Activated naive CD4-positive, alpha-beta T cell treated with anti-CD3 and anti-CD28 coated beads, Interleukin-2, amount 10 ng/mL, durations not matched to agents 7 days and 5 days (primary cell): ENCODE results near the gene DTX3L.

Experiments used
- CTCF ChIA-PET: fragments of 350-600 bp; sonication (Branson Sonifier 250); formaldehyde crosslinking; loops from one replicate; lab custom pipeline; 2021; ENCODE audit warnings: antibody characterized with exemption; lab: Charles Lee
- DNase-seq: peaks from one replicate; pipeline ENCODE4 v3.0.0-alpha.2; 2020
- H3K27ac Mint-ChIP-seq: one replicate; pipeline ENCODE4 v1.8.0; 2021; ENCODE audit warnings: mild to moderate bottlenecking, moderate library complexity, mixed read lengths
- H3K27me3 Mint-ChIP-seq: one replicate; pipeline ENCODE4 v1.8.0; 2021; ENCODE audit warnings: mild to moderate bottlenecking, mixed read lengths
- H3K36me3 Mint-ChIP-seq: one replicate; pipeline ENCODE4 v1.8.0; 2021; ENCODE audit warnings: mixed read lengths
- H3K4me1 Mint-ChIP-seq: one replicate; pipeline ENCODE4 v1.8.0; 2021; ENCODE audit warnings: mixed read lengths
- H3K4me3 Mint-ChIP-seq: one replicate; pipeline ENCODE4 v1.8.0; 2021; ENCODE audit warnings: mild to moderate bottlenecking, moderate library complexity, mixed read lengths
- H3K9me3 Mint-ChIP-seq: one replicate; pipeline ENCODE4 v1.8.0; 2021; ENCODE audit warnings: mixed read lengths

Gene DTX3L

DNA sequence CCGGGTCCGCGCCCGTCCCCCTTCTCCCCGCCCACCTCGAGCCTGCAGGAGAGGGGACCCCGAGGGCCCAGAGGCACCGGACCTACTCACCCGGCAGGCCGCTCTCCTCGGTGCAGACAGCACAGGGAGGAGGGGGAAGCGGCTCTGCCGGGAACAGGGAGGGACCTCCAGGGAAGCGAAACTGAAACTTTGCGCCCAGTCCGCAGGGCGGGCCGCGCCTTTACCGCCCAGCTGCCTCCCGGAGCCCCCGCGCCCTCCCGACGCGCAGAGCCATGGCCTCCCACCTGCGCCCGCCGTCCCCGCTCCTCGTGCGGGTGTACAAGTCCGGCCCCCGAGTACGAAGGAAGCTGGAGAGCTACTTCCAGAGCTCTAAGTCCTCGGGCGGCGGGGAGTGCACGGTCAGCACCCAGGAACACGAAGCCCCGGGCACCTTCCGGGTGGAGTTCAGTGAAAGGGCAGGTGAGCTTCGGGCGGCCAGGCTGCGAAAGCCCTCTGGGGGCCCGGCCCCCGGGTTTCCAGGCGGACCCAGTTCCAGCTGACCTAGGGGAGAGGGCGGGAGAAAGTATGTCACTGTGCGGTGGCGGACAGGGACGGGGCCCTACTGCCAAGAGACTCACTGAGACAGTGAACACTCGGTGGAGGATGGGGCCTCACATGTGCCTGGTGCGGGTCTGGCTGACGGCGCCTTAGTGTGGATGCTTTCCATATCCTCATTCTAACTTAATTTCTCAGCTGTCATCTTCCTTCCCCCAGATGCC is at the start of gene DTX3L, which contains the start of gene PARP9:
Gene DTX3L, plus strand, starts transcription at position 184 of the 758 bp plus-strand sequence. Its CDS starts 89 bp downstream, at position 273.
Gene PARP9, minus strand, starts transcription at position 146 of the 758 bp plus-strand sequence. CDS start 4,680 bp downstream, outside the sequence.
- H3K36me3 Mint-ChIP-seq, result peaks cover 77% of the 10 kb centered on the region

DNA sequence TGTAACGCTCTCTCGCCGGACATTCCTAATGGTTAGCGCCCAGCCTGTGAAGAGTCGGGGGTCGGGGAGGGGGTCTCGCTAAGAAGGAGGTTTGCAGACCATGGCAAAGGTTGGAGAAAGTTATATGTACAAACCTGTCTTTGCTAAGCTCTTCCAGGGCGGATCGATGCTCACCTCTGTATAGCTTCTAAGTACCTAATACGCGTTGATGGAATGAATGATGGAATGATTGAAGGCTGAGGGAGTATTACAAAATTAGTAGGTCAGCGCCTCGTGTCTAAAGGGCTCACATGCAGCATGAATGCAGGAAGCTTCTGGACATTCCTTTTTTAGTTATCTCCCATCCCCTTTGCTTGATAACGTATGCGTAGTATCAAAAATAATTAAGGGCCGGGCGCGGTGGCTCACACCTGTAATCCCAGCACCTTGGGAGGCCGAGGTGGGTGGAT is 49.1 kb upstream of the DTX3L start:
- peaks cover 1% of the 10 kb centered on the region for H3K36me3 Mint-ChIP-seq
- no peaks in the 10 kb centered on the region for H3K9me3 Mint-ChIP-seq
- no peak for DNase-seq
- peaks cover 35% of the 10 kb centered on the region for H3K4me1 Mint-ChIP-seq
- H3K27me3 Mint-ChIP-seq, result peaks cover 7% of the 10 kb centered on the region
- peak overlapping the region; percentile 91 for H3K27ac Mint-ChIP-seq
- peak overlapping the region; percentile 80 for H3K4me3 Mint-ChIP-seq
- CTCF ChIA-PET, result no interaction called here

More for the DNA sequence above, at the start of gene DTX3L, which contains the start of gene PARP9:
- H3K27ac Mint-ChIP-seq, result peak within 1 kb of the TSS; percentile 97
- DNase-seq, result peak; percentile 92
- no peaks in the 10 kb centered on the region for H3K9me3 Mint-ChIP-seq
- peaks cover 79% of the 10 kb centered on the region for H3K4me1 Mint-ChIP-seq
- peak within 1 kb of the TSS; percentile 99 for H3K4me3 Mint-ChIP-seq
- no peaks in the 10 kb centered on the region for H3K27me3 Mint-ChIP-seq
- CTCF ChIA-PET, result interaction anchor here (0.8 to 10.9 kb wide), 3 partner anchors 11 to 114 kb away, joined by 3 to 183 read pairs (median 5); partner anchors contain the start of gene PARP14

DNA sequence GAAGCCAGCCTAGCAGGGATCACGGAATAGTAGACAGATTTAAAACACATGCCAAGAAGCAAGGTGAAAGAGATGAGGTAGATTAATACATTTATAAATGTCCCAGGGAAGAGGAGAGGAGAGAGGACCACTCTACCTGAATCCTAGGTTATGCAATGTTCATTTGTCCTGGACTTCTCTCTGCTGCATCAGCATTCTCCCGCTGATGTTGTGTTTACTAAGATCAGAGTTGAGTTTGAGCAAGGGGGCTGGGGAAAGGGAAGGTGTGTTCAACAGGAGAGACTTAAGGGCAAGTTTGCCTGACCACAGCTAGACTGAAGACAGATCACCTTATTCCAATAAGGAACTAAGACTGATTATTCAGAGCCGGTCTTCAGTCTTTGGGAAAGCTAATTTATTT is 48.3 kb upstream of the DTX3L start:
- Mint-ChIP-seq H3K4me3 (peak overlapping the region; percentile 35), H3K27me3 (peaks cover 7% of the 10 kb centered on the region), H3K4me1 (peaks cover 32% of the 10 kb centered on the region), H3K27ac (no peak overlapping the region), H3K36me3 (no peaks in the 10 kb centered on the region), H3K9me3 (no peaks in the 10 kb centered on the region)
- no peak for DNase-seq
- CTCF ChIA-PET, result no interaction called here

DNA sequence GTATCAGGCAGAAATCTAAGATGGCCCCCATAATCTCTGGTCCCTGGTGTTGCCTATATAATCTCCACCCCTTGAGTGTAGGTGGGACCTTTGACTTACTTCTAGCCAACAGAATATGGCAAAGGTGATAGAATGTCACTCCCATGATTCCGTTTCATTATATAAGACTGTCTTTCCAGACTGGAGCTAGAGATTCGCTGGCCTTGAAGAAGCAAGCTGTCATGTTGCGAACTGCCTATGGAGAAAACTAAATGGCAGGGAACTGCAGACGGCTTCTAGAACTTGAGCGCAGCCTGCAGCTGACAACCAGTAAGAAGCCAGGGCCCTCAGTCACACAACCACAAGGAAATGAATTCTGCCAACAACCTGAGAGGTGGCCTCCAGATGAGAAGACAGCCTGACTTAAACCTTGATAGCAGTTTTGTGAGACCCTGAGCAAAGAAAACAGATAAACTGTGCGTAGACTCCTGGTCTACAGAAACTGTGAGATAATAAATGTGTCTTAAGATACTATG is 47.2 kb upstream of the DTX3L start:
- Mint-ChIP-seq H3K9me3 (no peaks in the 10 kb centered on the region), H3K4me1 (peaks cover 22% of the 10 kb centered on the region), H3K27me3 (peaks cover 7% of the 10 kb centered on the region), H3K27ac (no peak overlapping the region), H3K4me3 (no peak overlapping the region), H3K36me3 (no peaks in the 10 kb centered on the region)
- CTCF ChIA-PET, result no interaction called here
- no peak for DNase-seq

- Mint-ChIP-seq H3K4me1 (peaks cover 9% of the 10 kb centered on the region), H3K27ac (no peak overlapping the region), H3K4me3 (no peak overlapping the region), H3K27me3 (peaks cover 7% of the 10 kb centered on the region), H3K36me3 (peaks cover 1% of the 10 kb centered on the region), H3K9me3 (no peaks in the 10 kb centered on the region)
- CTCF ChIA-PET, result no interaction called here
- no peak for DNase-seq
These were observed 44.4 kb upstream of the DTX3L start for GRCh38 chr3:122519693-122520092.

GRCh38 chr3:122520861-122521260 is 43.3 kb upstream of the DTX3L start:
- no peak for DNase-seq
- Mint-ChIP-seq H3K27ac (no peak overlapping the region), H3K9me3 (no peaks in the 10 kb centered on the region), H3K27me3 (peaks cover 6% of the 10 kb centered on the region), H3K4me3 (no peak overlapping the region), H3K4me1 (peaks cover 1% of the 10 kb centered on the region), H3K36me3 (peaks cover 1% of the 10 kb centered on the region)
- CTCF ChIA-PET, result no interaction called here

DNA sequence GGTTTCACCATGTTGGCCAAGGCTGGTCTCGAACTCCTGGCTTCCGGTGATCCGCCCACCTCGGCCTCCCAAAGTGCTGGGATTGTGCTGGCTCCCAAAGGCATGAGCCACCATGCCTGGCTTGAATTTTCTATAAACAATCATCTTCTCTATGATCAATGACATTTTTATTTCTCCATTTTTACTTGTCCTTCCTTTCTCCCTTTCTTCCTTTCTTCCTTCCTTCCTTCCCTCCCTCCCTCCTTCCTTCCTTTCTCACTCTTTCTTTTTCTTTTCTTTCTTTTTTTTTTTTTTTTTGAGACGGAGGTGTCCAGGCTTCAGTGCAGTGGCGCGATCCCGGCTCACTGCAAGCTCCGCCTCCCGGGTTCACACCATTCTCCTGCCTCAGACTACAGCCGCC is 40.8 kb upstream of the DTX3L start:
- DNase-seq, result no peak
- Mint-ChIP-seq H3K9me3 (no peaks in the 10 kb centered on the region), H3K27me3 (no peaks in the 10 kb centered on the region), H3K4me3 (no peak overlapping the region), H3K36me3 (peaks cover 16% of the 10 kb centered on the region), H3K27ac (no peak overlapping the region), H3K4me1 (no peaks in the 10 kb centered on the region)
- CTCF ChIA-PET, result interaction anchor here (0.7 to 1.3 kb wide), 2 partner anchors 63 to 437 kb away, joined by 3 to 4 read pairs; no protein-coding TSS in a partner anchor

GRCh38 chr3:122530164-122530563 is 34.0 kb upstream of the DTX3L start:
- DNase-seq, result no peak
- Mint-ChIP-seq H3K9me3 (no peaks in the 10 kb centered on the region), H3K4me3 (no peak overlapping the region), H3K4me1 (peaks cover 12% of the 10 kb centered on the region), H3K27ac (no peak overlapping the region), H3K27me3 (no peaks in the 10 kb centered on the region), H3K36me3 (peaks cover 60% of the 10 kb centered on the region)
- CTCF ChIA-PET, result no interaction called here

- Mint-ChIP-seq H3K27ac (peak overlapping the region; percentile 25), H3K9me3 (no peaks in the 10 kb centered on the region), H3K4me3 (no peak overlapping the region), H3K36me3 (peaks cover 69% of the 10 kb centered on the region), H3K27me3 (no peaks in the 10 kb centered on the region), H3K4me1 (peaks cover 25% of the 10 kb centered on the region)
- CTCF ChIA-PET, result interaction anchor here (1.1 kb wide), 1 partner anchor 89 kb away, joined by 3 read pairs; no protein-coding TSS in a partner anchor
- DNase-seq, result no peak
These were observed 30.7 kb upstream of the DTX3L start for GRCh38 chr3:122533480-122533879.

- H3K4me3 Mint-ChIP-seq, result no peak overlapping the region
- no peak for DNase-seq
- CTCF ChIA-PET, result interaction anchor here (0.9 to 1.1 kb wide), 2 partner anchors 89 to 145 kb away, joined by 3 to 4 read pairs; no protein-coding TSS in a partner anchor
- peak overlapping the region; percentile 25 for H3K27ac Mint-ChIP-seq
- no peaks in the 10 kb centered on the region for H3K27me3 Mint-ChIP-seq
- peaks cover 70% of the 10 kb centered on the region for H3K36me3 Mint-ChIP-seq
- no peaks in the 10 kb centered on the region for H3K9me3 Mint-ChIP-seq
- peaks cover 25% of the 10 kb centered on the region for H3K4me1 Mint-ChIP-seq
These were observed 30.2 kb upstream of the DTX3L start for GRCh38 chr3:122533931-122534334.

GRCh38 chr3:122535964-122536631 is 28.0 kb upstream of the DTX3L start:
- H3K4me1 Mint-ChIP-seq, result peaks cover 34% of the 10 kb centered on the region
- CTCF ChIA-PET, result interaction anchor here (1.0 to 2.0 kb wide), 2 partner anchors 78 to 143 kb away, joined by 3 to 7 read pairs; no protein-coding TSS in a partner anchor
- H3K36me3 Mint-ChIP-seq, result peaks cover 72% of the 10 kb centered on the region
- H3K4me3 Mint-ChIP-seq, result no peak overlapping the region
- H3K27ac Mint-ChIP-seq, result no peak overlapping the region
- H3K9me3 Mint-ChIP-seq, result no peaks in the 10 kb centered on the region
- no peaks in the 10 kb centered on the region for H3K27me3 Mint-ChIP-seq
- no peak for DNase-seq

GRCh38 chr3:122536632-122537001 is 27.5 kb upstream of the DTX3L start:
- Mint-ChIP-seq H3K27ac (no peak overlapping the region), H3K9me3 (no peaks in the 10 kb centered on the region), H3K36me3 (peaks cover 73% of the 10 kb centered on the region), H3K4me3 (no peak overlapping the region), H3K27me3 (no peaks in the 10 kb centered on the region), H3K4me1 (peaks cover 34% of the 10 kb centered on the region)
- CTCF ChIA-PET, result interaction anchor here (1.0 to 2.0 kb wide), 2 partner anchors 78 to 143 kb away, joined by 3 to 7 read pairs; no protein-coding TSS in a partner anchor
- DNase-seq, result no peak

- CTCF ChIA-PET, result interaction anchor here (0.6 kb wide), 1 partner anchor 42 kb away, joined by 3 read pairs; no protein-coding TSS in a partner anchor
- H3K4me1 Mint-ChIP-seq, result peaks cover 26% of the 10 kb centered on the region
These were observed 25.1 kb upstream of the DTX3L start for GRCh38 chr3:122538956-122539490.

GRCh38 chr3:122546151-122546550 is 18.0 kb upstream of the DTX3L start:
- Mint-ChIP-seq H3K27ac (no peak overlapping the region), H3K27me3 (no peaks in the 10 kb centered on the region), H3K36me3 (peaks cover 63% of the 10 kb centered on the region)

More at GRCh38 chr3:122538956-122539490, 25.1 kb upstream of the DTX3L start:
- Mint-ChIP-seq H3K27ac (no peak overlapping the region), H3K4me3 (no peak overlapping the region), H3K9me3 (no peaks in the 10 kb centered on the region), H3K36me3 (peaks cover 66% of the 10 kb centered on the region), H3K27me3 (no peaks in the 10 kb centered on the region)
- no peak for DNase-seq

More at GRCh38 chr3:122546151-122546550, 18.0 kb upstream of the DTX3L start:
- Mint-ChIP-seq H3K9me3 (no peaks in the 10 kb centered on the region), H3K4me3 (no peak overlapping the region), H3K4me1 (no peaks in the 10 kb centered on the region)
- CTCF ChIA-PET, result no interaction called here
- no peak for DNase-seq
